CD4-positive, alpha-beta T cell treated with Interleukin-4 for 4 hours (primary cell): ENCODE results near the gene ATP6V0A1.
"Not testable (repeated sequence)": the region's sequence is repeated elsewhere in the genome, so short reads cannot be mapped to it uniquely, and the experiment has no call there.

Source experiments
- DNase-seq: peaks from one replicate; pipeline ENCODE4 v3.0.0-alpha.2; 2020

The ATP6V0A1 gene

GRCh38 chr17:42521036-42521435, 62.4 kb downstream of the ATP6V0A1 start:
- no peak for DNase-seq

- DNase-seq = no peak
These were observed 63.1 kb downstream of the ATP6V0A1 start for GRCh38 chr17:42521666-42522262.

- no peak for DNase-seq
These were observed 63.6 kb downstream of the ATP6V0A1 start for GRCh38 chr17:42522263-42522790.

GRCh38 chr17:42522798-42523278, 64.2 kb downstream of the ATP6V0A1 start:
- no peak for DNase-seq

DNA sequence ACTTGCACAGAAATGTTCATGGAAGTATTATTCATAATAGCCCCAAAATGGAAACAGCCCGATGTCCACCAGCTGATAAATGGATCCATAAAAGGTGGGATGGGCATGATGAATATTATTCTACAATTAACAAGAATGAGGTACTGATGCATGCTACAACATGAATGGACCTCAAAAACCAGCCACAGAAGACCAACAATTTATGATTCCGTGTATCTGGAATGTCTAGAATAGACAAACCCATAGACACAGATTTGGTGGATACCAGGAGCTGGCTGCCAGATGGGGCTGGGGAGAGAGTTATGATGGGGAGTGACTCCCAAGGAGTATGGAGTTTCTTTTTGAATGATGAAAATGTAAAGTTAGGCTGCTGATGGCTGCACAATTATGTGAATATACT, 66.5 kb downstream of the ATP6V0A1 start:
- DNase-seq = no peak

DNA sequence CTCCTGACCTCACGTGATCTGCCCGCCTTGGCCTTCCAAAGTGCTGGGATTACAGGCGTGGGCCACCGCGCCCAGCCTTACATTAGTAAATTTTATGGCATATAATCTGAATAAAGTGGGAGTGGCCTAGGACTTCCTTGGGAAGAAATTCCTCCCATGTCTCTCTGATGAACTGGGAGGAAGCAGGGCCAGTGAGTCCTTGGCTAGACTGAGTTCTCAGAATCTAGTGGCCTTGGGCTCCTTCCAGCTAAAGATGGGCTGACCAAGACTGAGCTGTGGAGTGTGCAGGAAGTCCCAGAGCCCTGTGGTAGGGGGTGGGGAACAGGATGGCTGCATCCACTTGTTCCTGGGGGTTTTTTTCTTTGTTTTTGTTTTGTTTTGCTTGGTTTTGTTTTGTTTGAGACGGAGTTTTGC, 67.4 kb downstream of the ATP6V0A1 start:
- no peak for DNase-seq

GRCh38 chr17:42527932-42528331, 69.3 kb downstream of the ATP6V0A1 start:
- DNase-seq = no peak

DNA sequence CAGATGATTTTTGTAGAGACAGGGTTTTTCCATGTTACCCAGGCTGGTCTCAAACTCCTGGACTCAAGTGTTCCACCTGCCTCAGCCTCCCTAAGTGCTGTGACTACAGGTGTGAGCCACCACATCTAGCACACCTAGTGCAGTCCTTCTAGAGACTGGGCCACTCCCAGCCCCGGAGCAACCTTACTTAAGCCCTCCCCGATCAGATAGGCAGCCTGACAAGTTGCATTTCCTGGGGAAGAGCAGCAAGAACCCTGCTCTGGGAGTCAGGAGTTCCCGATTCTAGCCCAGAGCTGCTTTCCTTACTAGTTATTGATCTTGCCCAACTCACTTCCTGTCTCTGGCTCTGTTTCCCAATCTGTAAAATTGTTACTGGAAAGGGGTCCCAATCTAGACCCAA, 70.4 kb downstream of the ATP6V0A1 start:
- no peak for DNase-seq

DNA sequence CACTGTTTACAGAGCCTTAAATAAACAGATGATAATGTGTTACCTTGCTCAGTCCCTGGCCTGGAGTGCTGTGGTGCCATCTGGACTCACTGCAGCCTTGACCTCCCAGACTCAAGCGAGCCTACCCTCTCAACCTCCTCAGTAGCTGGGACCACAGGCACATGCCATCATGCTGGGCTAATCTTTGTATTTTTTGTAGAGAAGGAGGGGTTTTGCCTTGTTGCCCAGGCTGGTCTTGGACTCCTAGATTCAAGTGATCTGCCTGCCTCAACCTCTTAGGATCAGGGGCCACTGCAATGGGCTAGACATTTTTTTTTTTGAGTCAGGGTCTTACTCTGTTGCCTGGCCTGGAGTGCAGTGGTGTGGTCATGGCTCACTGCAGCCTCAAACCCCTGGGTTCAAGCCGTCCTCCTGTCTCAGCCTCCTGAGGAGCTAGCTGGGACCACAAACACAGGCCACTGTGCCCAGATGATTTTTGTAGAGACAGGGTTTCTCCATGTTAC, 72.3 kb downstream of the ATP6V0A1 start:
- no peak for DNase-seq

DNA sequence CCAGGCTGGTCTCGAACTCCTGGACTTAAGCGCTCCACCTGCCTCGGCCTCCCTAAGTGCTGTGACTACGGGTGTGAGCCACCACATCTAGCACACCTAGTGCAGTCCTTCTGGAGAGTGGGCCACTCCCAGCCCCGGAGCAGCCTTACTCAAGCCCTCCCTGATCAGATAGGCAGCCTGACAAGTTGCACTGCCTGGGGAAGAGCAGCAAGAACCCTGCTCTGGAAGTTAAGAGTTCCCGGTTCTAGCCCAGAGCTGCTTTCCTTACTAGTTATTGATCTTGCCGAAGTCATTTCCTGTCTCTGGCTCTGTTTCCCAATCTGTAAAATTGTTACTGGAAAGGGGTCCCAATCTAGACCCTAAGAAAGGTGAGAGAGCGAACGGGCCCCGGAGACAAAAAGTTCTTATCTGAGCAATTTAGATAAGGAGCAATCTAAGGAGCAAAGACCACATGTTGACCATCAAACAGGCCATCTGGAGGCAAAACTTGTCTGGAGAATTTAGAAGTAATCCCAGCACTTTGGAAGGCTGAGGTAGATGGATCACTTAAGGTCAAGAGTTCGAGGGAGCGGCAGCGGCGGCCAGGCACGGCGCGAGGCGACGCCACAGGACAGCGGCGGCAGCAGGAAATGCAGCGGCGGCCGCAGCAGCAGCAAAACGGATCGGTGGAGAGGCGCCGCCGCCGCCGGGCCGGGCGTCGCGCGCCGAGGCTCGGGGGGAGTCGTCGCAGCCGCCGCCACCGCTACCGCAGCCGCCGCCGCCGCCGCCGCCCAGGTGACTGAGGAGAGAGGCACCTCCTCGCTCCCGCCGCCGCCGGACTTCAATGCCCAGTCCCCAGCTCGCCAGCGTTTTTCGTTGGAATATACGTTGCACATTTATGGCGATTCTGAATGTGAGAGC, 73.0 kb downstream of the ATP6V0A1 start:
- peak; percentile 38 for DNase-seq

DNA sequence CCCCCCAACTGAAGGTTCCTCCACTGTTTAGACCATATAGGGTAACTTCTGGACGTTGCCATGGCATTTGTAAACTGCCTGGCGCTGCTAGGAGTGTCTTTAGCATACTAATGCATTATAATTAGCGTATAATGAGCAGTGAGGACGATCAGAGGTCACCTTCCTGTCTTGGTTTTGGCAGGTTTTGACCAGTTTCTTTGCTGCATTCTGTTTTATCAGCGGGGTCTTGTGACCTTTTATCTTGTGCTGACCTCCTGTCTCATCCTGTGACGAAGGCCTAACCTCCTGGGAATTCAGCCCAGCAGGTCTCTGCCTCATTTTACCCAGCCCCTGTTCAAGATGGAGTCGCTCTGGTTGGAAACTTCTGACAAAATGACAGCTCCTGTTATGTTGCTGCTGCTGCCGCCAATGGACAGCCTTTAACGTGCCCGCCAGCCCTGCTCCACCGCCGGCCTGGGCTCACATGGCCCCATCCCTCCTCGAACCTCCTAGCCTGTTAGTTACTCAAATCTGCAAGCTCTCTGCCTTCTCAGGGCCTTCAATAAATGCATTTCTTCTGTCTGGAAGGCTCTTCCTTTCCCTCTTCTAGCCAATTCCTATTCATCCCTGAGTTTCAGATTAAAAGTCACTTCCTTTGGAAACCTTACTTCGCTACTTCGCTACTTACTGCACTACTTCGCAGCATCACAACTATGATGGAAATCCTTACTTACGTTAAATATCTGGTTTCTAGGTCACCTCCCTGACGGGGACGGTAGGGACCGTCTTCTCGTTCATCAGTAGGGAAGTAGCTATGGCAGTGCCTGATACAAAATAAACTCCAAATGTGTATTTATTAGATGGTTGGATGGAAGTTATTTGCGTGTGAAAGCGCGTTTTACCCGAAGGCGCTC, 76.7 kb downstream of the ATP6V0A1 start:
- DNase-seq = no peak

GRCh38 chr17:42536048-42536371, 77.3 kb downstream of the ATP6V0A1 start, which contains the start of gene NAGLU:
NAGLU (plus strand) TSS chr17:42536241; CDS start chr17:42536273, 32 bp downstream.
- DNase-seq = peak; percentile 73

GRCh38 chr17:42536372-42537155, 77.9 kb downstream of the ATP6V0A1 start:
- DNase-seq = peak; percentile 54

DNA sequence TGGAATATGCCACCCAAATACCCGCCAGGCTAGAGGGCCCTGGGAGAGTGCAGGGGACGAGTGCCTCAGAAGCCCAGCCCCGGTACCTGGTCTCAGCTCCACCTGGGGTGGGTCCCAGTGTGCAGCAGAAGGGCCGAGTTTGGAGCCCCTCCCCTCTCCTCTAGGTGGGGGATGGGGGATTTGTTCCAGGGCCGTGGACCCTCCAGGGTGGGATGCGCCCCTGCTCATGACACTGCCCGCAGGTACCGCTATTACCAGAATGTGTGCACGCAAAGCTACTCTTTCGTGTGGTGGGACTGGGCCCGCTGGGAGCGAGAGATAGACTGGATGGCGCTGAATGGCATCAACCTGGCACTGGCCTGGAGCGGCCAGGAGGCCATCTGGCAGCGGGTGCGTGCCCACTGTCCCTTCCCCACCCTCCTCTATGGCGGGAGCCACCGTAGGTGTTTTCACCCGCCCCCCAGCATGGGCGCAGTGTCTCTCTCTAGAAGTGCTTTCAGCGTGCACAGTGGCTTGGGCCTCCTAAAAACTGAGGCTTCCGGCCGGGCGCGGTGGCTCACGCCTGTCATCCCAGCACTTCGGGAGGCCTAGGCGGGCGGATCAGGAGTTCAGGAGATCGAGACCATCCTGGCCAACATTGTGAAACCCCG, 78.6 kb downstream of the ATP6V0A1 start:
- no peak for DNase-seq

- no peak for DNase-seq
These were observed 79.3 kb downstream of the ATP6V0A1 start for GRCh38 chr17:42537826-42538451.

DNA sequence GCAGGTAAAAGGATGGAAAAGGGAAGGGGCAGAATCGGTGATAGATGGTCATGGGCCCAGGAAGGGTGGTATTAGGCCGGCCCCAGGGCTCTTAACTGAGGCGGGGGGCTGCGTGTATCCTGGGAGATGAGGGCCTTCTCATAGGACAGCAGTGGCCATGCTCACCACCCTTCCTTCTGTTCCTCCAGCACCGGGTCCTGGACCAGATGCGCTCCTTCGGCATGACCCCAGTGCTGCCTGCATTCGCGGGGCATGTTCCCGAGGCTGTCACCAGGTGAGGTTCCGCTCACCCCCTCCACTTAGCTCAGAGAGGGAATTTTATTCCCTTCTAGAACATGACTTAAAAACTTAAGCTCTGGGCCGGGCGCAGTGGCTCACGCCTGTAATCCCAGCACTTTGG, 79.8 kb downstream of the ATP6V0A1 start:
- DNase-seq = no peak

GRCh38 chr17:42540558-42540957, 81.9 kb downstream of the ATP6V0A1 start:
- DNase-seq = not testable (repeated sequence)

DNA sequence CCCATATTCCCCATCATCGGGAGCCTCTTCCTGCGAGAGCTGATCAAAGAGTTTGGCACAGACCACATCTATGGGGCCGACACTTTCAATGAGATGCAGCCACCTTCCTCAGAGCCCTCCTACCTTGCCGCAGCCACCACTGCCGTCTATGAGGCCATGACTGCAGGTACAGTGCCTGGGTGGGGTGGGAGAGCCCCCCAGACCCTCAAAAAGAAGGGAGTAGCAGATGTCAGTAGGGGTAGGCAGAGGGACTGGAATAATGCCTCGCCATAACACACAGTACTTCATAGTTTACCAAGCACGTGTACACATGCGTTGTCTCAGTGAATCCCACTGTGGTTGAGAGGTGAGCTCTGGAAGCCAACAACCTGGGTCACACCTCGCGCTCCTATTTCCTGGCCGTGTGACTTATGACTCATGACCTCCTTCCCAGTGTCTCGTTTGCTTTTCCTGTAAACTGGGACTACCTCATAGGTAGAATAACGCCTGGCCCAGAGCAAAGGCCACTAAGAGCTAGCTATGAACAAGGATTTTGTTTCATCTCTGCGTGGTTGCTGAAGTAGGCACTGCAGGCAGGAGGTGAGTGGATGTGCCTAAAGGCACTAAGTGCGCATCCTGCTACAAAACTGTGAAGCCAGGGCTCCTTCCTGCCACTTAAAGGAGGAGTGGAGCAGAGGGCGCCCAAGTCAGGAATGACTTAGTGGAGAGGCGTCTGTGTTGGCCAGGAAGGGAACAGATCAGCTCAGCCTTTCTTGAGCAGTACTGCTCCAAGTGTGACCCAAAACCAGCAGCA, 82.6 kb downstream of the ATP6V0A1 start:
- no peak for DNase-seq

DNA sequence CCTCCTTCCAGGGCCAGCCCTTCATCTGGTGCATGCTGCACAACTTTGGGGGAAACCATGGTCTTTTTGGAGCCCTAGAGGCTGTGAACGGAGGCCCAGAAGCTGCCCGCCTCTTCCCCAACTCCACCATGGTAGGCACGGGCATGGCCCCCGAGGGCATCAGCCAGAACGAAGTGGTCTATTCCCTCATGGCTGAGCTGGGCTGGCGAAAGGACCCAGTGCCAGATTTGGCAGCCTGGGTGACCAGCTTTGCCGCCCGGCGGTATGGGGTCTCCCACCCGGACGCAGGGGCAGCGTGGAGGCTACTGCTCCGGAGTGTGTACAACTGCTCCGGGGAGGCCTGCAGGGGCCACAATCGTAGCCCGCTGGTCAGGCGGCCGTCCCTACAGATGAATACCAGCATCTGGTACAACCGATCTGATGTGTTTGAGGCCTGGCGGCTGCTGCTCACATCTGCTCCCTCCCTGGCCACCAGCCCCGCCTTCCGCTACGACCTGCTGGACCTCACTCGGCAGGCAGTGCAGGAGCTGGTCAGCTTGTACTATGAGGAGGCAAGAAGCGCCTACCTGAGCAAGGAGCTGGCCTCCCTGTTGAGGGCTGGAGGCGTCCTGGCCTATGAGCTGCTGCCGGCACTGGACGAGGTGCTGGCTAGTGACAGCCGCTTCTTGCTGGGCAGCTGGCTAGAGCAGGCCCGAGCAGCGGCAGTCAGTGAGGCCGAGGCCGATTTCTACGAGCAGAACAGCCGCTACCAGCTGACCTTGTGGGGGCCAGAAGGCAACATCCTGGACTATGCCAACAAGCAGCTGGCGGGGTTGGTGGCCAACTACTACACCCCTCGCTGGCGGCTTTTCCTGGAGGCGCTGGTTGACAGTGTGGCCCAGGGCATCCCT, 84.8 kb downstream of the ATP6V0A1 start:
- DNase-seq = no peak
